ENCODE data around the gene OR2F1. TPM values are rescaled to one million over a fixed set of nuclear protein-coding genes. Genes with fewer than 3 reads are reported as not detected.

The OR2F1 gene
- not detected in 2 replicates for total RNA-seq

- no peak within 1 kb of the TSS for H3K4me3 ChIP-seq (ENCODE audit: low read depth, low read length)
- DNase-seq (ENCODE audit: low read depth) = no peak
- no peak for TF ChIP-seq CTCF (conservative IDR thresholded peaks at IDR 0.05; ENCODE audit: low read depth, low read length)
Observed at GRCh38 chr7:143954544-143954943, at the start of gene OR2F1. TSS of gene OR2F1 (plus strand) at chr7:143954844. CDS start at chr7:143959971, 5,127 bp downstream.

GRCh38 chr7:143905509-143905908, 49.1 kb upstream of the OR2F1 start:
- no peak for TF ChIP-seq CTCF (conservative IDR thresholded peaks at IDR 0.05; ENCODE audit: low read depth, low read length)
- no peak overlapping the region for H3K4me3 ChIP-seq (ENCODE audit: low read depth, low read length)
- no peak for DNase-seq (ENCODE audit: low read depth)

GRCh38 chr7:143906151-143906550, 48.5 kb upstream of the OR2F1 start:
- TF ChIP-seq CTCF (conservative IDR thresholded peaks at IDR 0.05; ENCODE audit: low read depth, low read length) = no peak
- DNase-seq (ENCODE audit: low read depth) = no peak

GRCh38 chr7:143906895-143907294, 47.7 kb upstream of the OR2F1 start:
- TF ChIP-seq CTCF (conservative IDR thresholded peaks at IDR 0.05; ENCODE audit: low read depth, low read length) = no peak
- DNase-seq (ENCODE audit: low read depth) = no peak
- no peak overlapping the region for H3K4me3 ChIP-seq (ENCODE audit: low read depth, low read length)

More at GRCh38 chr7:143906151-143906550, 48.5 kb upstream of the OR2F1 start:
- no peak overlapping the region for H3K4me3 ChIP-seq (ENCODE audit: low read depth, low read length)

GRCh38 chr7:143908120-143908519, 46.5 kb upstream of the OR2F1 start:
- no peak for TF ChIP-seq CTCF (conservative IDR thresholded peaks at IDR 0.05; ENCODE audit: low read depth, low read length)
- H3K4me3 ChIP-seq (ENCODE audit: low read depth, low read length) = no peak overlapping the region
- DNase-seq (ENCODE audit: low read depth) = no peak

- DNase-seq (ENCODE audit: low read depth) = no peak
- no peak for TF ChIP-seq CTCF (conservative IDR thresholded peaks at IDR 0.05; ENCODE audit: low read depth, low read length)
- H3K4me3 ChIP-seq (ENCODE audit: low read depth, low read length) = no peak overlapping the region
Observed at GRCh38 chr7:143909863-143910262, 44.8 kb upstream of the OR2F1 start.

- no peak for DNase-seq (ENCODE audit: low read depth)
- no peak overlapping the region for H3K4me3 ChIP-seq (ENCODE audit: low read depth, low read length)
- no peak for TF ChIP-seq CTCF (conservative IDR thresholded peaks at IDR 0.05; ENCODE audit: low read depth, low read length)
Observed at GRCh38 chr7:143910473-143911248, 44.0 kb upstream of the OR2F1 start.
